ENCODE results near the gene STARD3. TPM values are rescaled to one million over a fixed set of nuclear protein-coding genes. Genes with fewer than 3 reads are reported as not detected.

The STARD3 gene
- total and polyA plus RNA-seq, 2 of the 13 experiments (the other 11 are each of a cell fraction or from before 2014, with no cell fraction given), result 34.6 to 100 TPM

DNA sequence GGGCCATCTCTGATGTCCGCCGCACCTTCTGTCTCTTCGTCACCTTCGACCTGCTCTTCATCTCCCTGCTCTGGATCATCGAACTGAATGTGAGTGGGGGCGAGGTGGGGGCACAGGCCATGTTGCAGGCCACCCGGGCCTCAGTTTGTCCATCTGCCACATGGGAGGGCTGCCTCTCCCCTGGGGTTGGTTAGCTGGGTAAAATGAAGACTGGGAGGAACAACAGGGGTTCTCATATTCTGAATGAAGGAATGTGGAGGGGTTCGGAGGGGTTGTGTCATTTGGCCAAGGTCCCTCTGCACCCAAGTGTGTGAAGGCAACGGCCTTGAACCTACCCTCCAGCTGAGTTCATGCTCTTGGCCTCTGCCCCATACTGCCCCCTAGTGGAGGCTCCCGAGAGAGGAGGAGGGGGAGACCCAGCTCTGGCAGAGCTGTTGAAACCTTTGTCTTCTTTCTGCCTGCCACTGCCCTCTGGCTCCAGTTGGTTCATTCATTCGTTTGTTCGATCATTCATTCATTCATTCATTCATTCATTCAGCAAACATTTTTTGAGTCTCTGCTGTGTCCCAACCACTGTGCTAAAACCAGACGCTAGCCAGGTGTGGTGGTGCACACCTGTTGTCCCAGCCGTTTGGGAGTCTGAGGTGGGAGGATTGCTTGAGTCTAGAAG, 16.9 kb downstream of the STARD3 start (continued):
- TF ChIP-seq ZBTB8A (CRISPR knock-in tag; IDR thresholded peaks at IDR 0.05; ENCODE audit: borderline replicate concordance, low read depth) (no peak), CBX2 (IDR thresholded peaks at IDR 0.05; ENCODE audit: low read depth, low read length) (no peak), CBX2 (CRISPR knock-in tag; IDR thresholded peaks at IDR 0.05; ENCODE audit: low read depth) (no peak), NFIB (CRISPR knock-in tag; IDR thresholded peaks at IDR 0.05; ENCODE audit: borderline replicate concordance) (no peak), NBN (conservative IDR thresholded peaks at IDR 0.05) (no peak), ATRX (CRISPR knock-in tag; IDR thresholded peaks at IDR 0.05; ENCODE audit: borderline replicate concordance) (no peak), SCMH1 (CRISPR knock-in tag; IDR thresholded peaks at IDR 0.05; ENCODE audit: borderline replicate concordance) (no peak), HDAC6 (IDR thresholded peaks at IDR 0.05; ENCODE audit: low read depth, low read length) (no peak), ZSCAN9 (CRISPR knock-in tag; IDR thresholded peaks at IDR 0.05; ENCODE audit: borderline replicate concordance) (peak; percentile 67; the same call in 1 of the 2 replicates), ZNF607 (CRISPR knock-in tag; IDR thresholded peaks at IDR 0.05; ENCODE audit: borderline replicate concordance) (no peak), ZNF33B (CRISPR knock-in tag; IDR thresholded peaks at IDR 0.05) (no peak), IRX3 (CRISPR knock-in tag; IDR thresholded peaks at IDR 0.05; ENCODE audit: borderline replicate concordance, low read depth) (peak; percentile 3; the same call in 1 of the 2 replicates), ZBTB20 (CRISPR knock-in tag; IDR thresholded peaks at IDR 0.05; ENCODE audit: borderline replicate concordance, low read depth) (no peak), ZNF256 (CRISPR knock-in tag; conservative IDR thresholded peaks at IDR 0.05) (no peak), MTF2 (CRISPR knock-in tag; IDR thresholded peaks at IDR 0.05; ENCODE audit: borderline replicate concordance) (no peak), FOXK2 (IDR thresholded peaks at IDR 0.05) (no peak), ZNF251 (CRISPR knock-in tag; IDR thresholded peaks at IDR 0.05) (no peak), HNF4G (IDR thresholded peaks at IDR 0.05; ENCODE audit: borderline replicate concordance, low read depth, low read length) (peak; percentile 59; the same call in 1 of the 2 replicates), HNF4G (CRISPR knock-in tag; IDR thresholded peaks at IDR 0.05; ENCODE audit: borderline replicate concordance, low read depth) (peak; percentile 70; the same call in 1 of the 2 replicates), AGO2 (optimal IDR thresholded peaks at IDR 0.05; ENCODE audit: low read depth, low read length) (no peak), MLLT10 (CRISPR knock-in tag; IDR thresholded peaks at IDR 0.05) (no peak), RNF2 (conservative IDR thresholded peaks at IDR 0.05; ENCODE audit: low read depth) (no peak), NFIC (IDR thresholded peaks at IDR 0.05; ENCODE audit: low read length) (no peak)
- TF ChIP-seq, protein P1, sequence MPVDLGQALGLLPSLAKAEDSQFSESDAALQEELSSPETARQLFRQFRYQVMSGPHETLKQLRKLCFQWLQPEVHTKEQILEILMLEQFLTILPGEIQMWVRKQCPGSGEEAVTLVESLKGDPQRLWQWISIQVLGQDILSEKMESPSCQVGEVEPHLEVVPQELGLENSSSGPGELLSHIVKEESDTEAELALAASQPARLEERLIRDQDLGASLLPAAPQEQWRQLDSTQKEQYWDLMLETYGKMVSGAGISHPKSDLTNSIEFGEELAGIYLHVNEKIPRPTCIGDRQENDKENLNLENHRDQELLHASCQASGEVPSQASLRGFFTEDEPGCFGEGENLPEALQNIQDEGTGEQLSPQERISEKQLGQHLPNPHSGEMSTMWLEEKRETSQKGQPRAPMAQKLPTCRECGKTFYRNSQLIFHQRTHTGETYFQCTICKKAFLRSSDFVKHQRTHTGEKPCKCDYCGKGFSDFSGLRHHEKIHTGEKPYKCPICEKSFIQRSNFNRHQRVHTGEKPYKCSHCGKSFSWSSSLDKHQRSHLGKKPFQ (CRISPR knock-in tag; IDR thresholded peaks at IDR 0.05; ENCODE audit: insufficient replicate concordance), result no peak
- TF ChIP-seq, protein P2, sequence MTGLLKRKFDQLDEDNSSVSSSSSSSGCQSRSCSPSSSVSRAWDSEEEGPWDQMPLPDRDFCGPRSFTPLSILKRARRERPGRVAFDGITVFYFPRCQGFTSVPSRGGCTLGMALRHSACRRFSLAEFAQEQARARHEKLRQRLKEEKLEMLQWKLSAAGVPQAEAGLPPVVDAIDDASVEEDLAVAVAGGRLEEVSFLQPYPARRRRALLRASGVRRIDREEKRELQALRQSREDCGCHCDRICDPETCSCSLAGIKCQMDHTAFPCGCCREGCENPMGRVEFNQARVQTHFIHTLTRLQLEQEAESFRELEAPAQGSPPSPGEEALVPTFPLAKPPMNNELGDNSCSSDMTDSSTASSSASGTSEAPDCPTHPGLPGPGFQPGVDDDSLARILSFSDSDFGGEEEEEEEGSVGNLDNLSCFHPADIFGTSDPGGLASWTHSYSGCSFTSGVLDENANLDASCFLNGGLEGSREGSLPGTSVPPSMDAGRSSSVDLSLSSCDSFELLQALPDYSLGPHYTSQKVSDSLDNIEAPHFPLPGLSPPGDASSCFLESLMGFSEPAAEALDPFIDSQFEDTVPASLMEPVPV (CRISPR knock-in tag; IDR thresholded peaks at IDR 0.05), result no peak

Measured in HepG2 (cell line).